Measurements from ENCODE around the gene ADAMTS17. TPM values are rescaled to one million over a fixed set of nuclear protein-coding genes. Genes with fewer than 3 reads are reported as not detected.

ADAMTS17 gene
- total RNA-seq, 1 experiment from 2014 or later: 3.2 TPM

DNA sequence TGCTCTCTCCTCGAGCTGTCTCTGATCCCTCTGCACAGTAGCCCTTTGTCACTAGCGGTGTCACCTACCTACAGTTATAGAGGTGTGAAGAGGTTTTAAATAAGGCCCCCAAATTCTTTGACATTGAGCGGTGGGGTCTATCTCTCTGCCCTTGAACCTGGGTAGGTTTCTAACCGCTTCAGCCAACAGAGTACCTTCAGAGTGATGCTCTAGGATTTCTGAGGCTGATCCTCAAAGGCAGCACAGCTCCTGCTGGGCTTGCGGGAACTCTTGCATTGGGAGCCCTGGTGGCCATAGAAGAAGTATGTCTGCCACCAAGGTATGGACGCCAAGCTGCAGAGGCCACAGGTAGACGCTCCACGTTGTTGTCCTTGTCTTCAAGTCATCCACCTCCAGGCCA lies 35.7 kb downstream of the ADAMTS17 start:
- ChIA-PET CTCF (no interaction called here), POLR2A (ENCODE audit: unreplicated experiment) (no interaction called here)
- Histone ChIP-seq H3K27me3 (ENCODE audit: insufficient read depth, low read depth) (no peaks in the 10 kb centered on the region), H3F3A (ENCODE audit: insufficient read depth, low read depth) (no peaks in the 10 kb centered on the region), H3K4me1 (replicated peaks; ENCODE audit: insufficient read depth) (no peaks in the 10 kb centered on the region), H4K20me1 (ENCODE audit: insufficient read depth) (no peaks in the 10 kb centered on the region; the same call in 1 of the 2 replicates), H3K36me3 (ENCODE audit: low read depth) (no peaks in the 10 kb centered on the region), H2AFZ (no peak overlapping the region), H3K79me2 (ENCODE audit: low read depth) (no peaks in the 10 kb centered on the region), H3K9me3 (ENCODE audit: insufficient read depth, low read depth) (no peaks in the 10 kb centered on the region), H3K4me3 (no peak overlapping the region), H3K27ac (no peak overlapping the region), H3K9me2 (ENCODE audit: insufficient read depth) (no peaks in the 10 kb centered on the region), H3K4me2 (no peak overlapping the region)
- TF ChIP-seq, protein P1, sequence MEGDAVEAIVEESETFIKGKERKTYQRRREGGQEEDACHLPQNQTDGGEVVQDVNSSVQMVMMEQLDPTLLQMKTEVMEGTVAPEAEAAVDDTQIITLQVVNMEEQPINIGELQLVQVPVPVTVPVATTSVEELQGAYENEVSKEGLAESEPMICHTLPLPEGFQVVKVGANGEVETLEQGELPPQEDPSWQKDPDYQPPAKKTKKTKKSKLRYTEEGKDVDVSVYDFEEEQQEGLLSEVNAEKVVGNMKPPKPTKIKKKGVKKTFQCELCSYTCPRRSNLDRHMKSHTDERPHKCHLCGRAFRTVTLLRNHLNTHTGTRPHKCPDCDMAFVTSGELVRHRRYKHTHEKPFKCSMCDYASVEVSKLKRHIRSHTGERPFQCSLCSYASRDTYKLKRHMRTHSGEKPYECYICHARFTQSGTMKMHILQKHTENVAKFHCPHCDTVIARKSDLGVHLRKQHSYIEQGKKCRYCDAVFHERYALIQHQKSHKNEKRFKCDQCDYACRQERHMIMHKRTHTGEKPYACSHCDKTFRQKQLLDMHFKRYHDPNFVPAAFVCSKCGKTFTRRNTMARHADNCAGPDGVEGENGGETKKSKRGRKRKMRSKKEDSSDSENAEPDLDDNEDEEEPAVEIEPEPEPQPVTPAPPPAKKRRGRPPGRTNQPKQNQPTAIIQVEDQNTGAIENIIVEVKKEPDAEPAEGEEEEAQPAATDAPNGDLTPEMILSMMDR (conservative IDR thresholded peaks at IDR 0.05): no peak
- no peak for TF ChIP-seq EZH2 (IDR thresholded peaks at IDR 0.05; ENCODE audit: low read depth)
- BruUV-seq (replicated peaks): no TSS peak
- DNase-seq: no peak
- intact Hi-C loops (cut with micrococcal nuclease; ENCODE audit: unreplicated experiment): no loop called here

- no peak overlapping the region for H2AFZ ChIP-seq
- H3K36me3 ChIP-seq (ENCODE audit: low read depth): no peaks in the 10 kb centered on the region
- H3K27me3 ChIP-seq (ENCODE audit: insufficient read depth, low read depth): no peaks in the 10 kb centered on the region
- no peak overlapping the region for H3K4me3 ChIP-seq
- no peaks in the 10 kb centered on the region for H3F3A ChIP-seq (ENCODE audit: insufficient read depth, low read depth)
- ChIA-PET POLR2A (ENCODE audit: unreplicated experiment) (no interaction called here), CTCF (no interaction called here)
- no peaks in the 10 kb centered on the region for H3K9me3 ChIP-seq (ENCODE audit: insufficient read depth, low read depth)
- no peaks in the 10 kb centered on the region for H3K79me2 ChIP-seq (ENCODE audit: low read depth)
- intact Hi-C loops (cut with micrococcal nuclease; ENCODE audit: unreplicated experiment): no loop called here
- no peak for DNase-seq
- no peak overlapping the region for H3K4me2 ChIP-seq
- H3K4me1 ChIP-seq (replicated peaks; ENCODE audit: insufficient read depth): no peaks in the 10 kb centered on the region
- BruUV-seq (replicated peaks): no TSS peak
- H3K9me2 ChIP-seq (ENCODE audit: insufficient read depth): no peaks in the 10 kb centered on the region
- H4K20me1 ChIP-seq (ENCODE audit: insufficient read depth): no peaks in the 10 kb centered on the region; the same call in 1 of the 2 replicates
- H3K27ac ChIP-seq: no peak overlapping the region
- no peak for TF ChIP-seq EZH2 (IDR thresholded peaks at IDR 0.05; ENCODE audit: low read depth)
- TF ChIP-seq, protein P1 (conservative IDR thresholded peaks at IDR 0.05): no peak
Observed at GRCh38 chr15:100301910-100302431, 39.8 kb downstream of the ADAMTS17 start.

DNA sequence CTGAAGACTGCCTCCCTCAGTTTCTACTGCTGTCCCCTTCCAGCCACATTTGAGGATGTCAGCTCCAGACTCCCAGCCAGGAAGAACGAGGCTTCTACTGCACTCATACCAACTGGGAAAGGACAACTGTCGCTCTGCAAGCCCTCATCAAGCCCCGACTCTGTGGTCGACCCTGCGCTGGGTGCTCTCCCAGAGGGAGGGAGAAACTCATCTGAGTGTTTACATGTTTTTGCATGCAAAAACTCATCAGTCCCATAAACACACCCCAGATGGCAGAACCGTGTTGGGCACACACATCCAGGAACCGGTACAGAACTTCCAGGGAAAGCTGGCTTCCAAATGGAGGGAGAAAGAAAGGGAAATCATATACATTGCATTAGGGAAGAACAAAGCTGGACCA lies 43.5 kb downstream of the ADAMTS17 start:
- TF ChIP-seq, protein P1 (conservative IDR thresholded peaks at IDR 0.05): no peak
- TF ChIP-seq EZH2 (IDR thresholded peaks at IDR 0.05; ENCODE audit: low read depth): no peak
- ChIA-PET POLR2A (ENCODE audit: unreplicated experiment) (no interaction called here), CTCF (no interaction called here)
- Histone ChIP-seq H4K20me1 (ENCODE audit: insufficient read depth) (no peaks in the 10 kb centered on the region), H3K4me1 (replicated peaks; ENCODE audit: insufficient read depth) (no peaks in the 10 kb centered on the region), H3K27ac (no peak overlapping the region), H3K4me3 (no peak overlapping the region), H3K36me3 (ENCODE audit: low read depth) (no peaks in the 10 kb centered on the region), H3K9me3 (ENCODE audit: insufficient read depth, low read depth) (no peaks in the 10 kb centered on the region), H3F3A (ENCODE audit: insufficient read depth, low read depth) (no peaks in the 10 kb centered on the region), H3K79me2 (ENCODE audit: low read depth) (no peaks in the 10 kb centered on the region), H3K9me2 (ENCODE audit: insufficient read depth) (no peaks in the 10 kb centered on the region), H2AFZ (no peak overlapping the region), H3K27me3 (ENCODE audit: insufficient read depth, low read depth) (no peaks in the 10 kb centered on the region), H3K4me2 (no peak overlapping the region)
- no TSS peak for BruUV-seq (replicated peaks)
- DNase-seq: no peak
- intact Hi-C loops (cut with micrococcal nuclease; ENCODE audit: unreplicated experiment): no loop called here
